Ishikawa (cell line): ENCODE data around the gene CDK6.

Experiments
- CEBPB ChIP-seq: IDR thresholded peaks from 2 replicates; pipeline ENCODE4 v1.6.1; 2012
- CREB1 ChIP-seq: IDR thresholded peaks from 2 replicates; pipeline ENCODE4 v1.6.1; 2012; ENCODE audit warnings: low read depth
- EGR1 ChIP-seq: IDR thresholded peaks from 2 replicates; pipeline ENCODE4 v1.6.1; 2012
- EP300 ChIP-seq: IDR thresholded peaks from 2 replicates; pipeline ENCODE4 v1.6.1; 2012; ENCODE audit warnings: borderline replicate concordance
- FOXM1 ChIP-seq: IDR thresholded peaks from 2 replicates; pipeline ENCODE4 v1.6.1; 2012; ENCODE audit warnings: low read depth, borderline replicate concordance
- NFIC ChIP-seq: IDR thresholded peaks from 2 replicates; pipeline ENCODE4 v1.6.1; 2012
- RAD21 ChIP-seq: IDR thresholded peaks from 2 replicates; pipeline ENCODE4 v1.6.1; 2012; ENCODE audit warnings: low read depth
- TAF1 ChIP-seq: IDR thresholded peaks from 2 replicates; pipeline ENCODE4 v1.6.1; 2012; ENCODE audit warnings: low read depth, mild to moderate bottlenecking
- TCF12 ChIP-seq: IDR thresholded peaks from 2 replicates; pipeline ENCODE4 v1.6.1; 2012; ENCODE audit warnings: low read depth
- TEAD4 ChIP-seq: IDR thresholded peaks from 2 replicates; pipeline ENCODE4 v1.6.1; 2012
- YY1 ChIP-seq: IDR thresholded peaks from 2 replicates; pipeline ENCODE4 v1.6.1; 2012; ENCODE audit warnings: low read depth
- ZBTB7A ChIP-seq: IDR thresholded peaks from 2 replicates; pipeline ENCODE4 v1.6.1; 2012; ENCODE audit warnings: low read depth
- TF ChIP-seq, protein P1 (sequence below): IDR thresholded peaks from 2 replicates; pipeline ENCODE4 v1.6.1; 2012; ENCODE audit warnings: low read depth, mild to moderate bottlenecking
- TF ChIP-seq, protein P2 (sequence below): IDR thresholded peaks from 2 replicates; pipeline ENCODE4 v1.6.1; 2012
- TF ChIP-seq, protein P3 (sequence below): IDR thresholded peaks from 2 replicates; pipeline ENCODE4 v1.6.1; 2012

The CDK6 gene

DNA sequence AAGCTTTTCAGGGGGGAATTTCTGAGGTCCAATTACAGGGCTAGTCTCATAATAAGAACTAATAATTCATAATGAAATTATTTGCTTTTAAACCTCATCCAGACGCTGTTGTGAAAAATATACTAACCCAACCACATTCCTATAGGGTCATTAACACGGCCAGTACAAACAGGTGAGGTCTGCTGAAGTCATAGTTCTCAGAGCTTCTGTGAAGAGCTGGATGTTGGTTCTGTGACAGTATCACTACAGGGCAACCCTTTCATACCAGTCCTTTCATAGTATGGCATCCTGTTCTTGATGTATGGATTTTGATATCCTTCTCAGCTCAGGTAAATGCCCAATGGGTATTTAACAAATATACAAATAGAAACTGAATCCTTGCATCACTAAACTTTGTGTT lies 183.8 kb downstream of the CDK6 start:
- no peak for TF ChIP-seq RAD21
- TF ChIP-seq, protein P1, sequence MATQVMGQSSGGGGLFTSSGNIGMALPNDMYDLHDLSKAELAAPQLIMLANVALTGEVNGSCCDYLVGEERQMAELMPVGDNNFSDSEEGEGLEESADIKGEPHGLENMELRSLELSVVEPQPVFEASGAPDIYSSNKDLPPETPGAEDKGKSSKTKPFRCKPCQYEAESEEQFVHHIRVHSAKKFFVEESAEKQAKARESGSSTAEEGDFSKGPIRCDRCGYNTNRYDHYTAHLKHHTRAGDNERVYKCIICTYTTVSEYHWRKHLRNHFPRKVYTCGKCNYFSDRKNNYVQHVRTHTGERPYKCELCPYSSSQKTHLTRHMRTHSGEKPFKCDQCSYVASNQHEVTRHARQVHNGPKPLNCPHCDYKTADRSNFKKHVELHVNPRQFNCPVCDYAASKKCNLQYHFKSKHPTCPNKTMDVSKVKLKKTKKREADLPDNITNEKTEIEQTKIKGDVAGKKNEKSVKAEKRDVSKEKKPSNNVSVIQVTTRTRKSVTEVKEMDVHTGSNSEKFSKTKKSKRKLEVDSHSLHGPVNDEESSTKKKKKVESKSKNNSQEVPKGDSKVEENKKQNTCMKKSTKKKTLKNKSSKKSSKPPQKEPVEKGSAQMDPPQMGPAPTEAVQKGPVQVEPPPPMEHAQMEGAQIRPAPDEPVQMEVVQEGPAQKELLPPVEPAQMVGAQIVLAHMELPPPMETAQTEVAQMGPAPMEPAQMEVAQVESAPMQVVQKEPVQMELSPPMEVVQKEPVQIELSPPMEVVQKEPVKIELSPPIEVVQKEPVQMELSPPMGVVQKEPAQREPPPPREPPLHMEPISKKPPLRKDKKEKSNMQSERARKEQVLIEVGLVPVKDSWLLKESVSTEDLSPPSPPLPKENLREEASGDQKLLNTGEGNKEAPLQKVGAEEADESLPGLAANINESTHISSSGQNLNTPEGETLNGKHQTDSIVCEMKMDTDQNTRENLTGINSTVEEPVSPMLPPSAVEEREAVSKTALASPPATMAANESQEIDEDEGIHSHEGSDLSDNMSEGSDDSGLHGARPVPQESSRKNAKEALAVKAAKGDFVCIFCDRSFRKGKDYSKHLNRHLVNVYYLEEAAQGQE: no peak
- no peak for TF ChIP-seq NFIC
- TF ChIP-seq, protein P2, sequence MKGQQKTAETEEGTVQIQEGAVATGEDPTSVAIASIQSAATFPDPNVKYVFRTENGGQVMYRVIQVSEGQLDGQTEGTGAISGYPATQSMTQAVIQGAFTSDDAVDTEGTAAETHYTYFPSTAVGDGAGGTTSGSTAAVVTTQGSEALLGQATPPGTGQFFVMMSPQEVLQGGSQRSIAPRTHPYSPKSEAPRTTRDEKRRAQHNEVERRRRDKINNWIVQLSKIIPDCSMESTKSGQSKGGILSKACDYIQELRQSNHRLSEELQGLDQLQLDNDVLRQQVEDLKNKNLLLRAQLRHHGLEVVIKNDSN: no peak
- TF ChIP-seq, protein P3, sequence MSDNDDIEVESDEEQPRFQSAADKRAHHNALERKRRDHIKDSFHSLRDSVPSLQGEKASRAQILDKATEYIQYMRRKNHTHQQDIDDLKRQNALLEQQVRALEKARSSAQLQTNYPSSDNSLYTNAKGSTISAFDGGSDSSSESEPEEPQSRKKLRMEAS: no peak
- TF ChIP-seq CEBPB: no peak
- TF ChIP-seq TAF1: no peak
- TF ChIP-seq EP300: no peak
- TF ChIP-seq FOXM1: no peak
- no peak for TF ChIP-seq TCF12
- no peak for TF ChIP-seq ZBTB7A
- TF ChIP-seq TEAD4: no peak
- no peak for TF ChIP-seq CREB1
- TF ChIP-seq EGR1: no peak
- no peak for TF ChIP-seq YY1

DNA sequence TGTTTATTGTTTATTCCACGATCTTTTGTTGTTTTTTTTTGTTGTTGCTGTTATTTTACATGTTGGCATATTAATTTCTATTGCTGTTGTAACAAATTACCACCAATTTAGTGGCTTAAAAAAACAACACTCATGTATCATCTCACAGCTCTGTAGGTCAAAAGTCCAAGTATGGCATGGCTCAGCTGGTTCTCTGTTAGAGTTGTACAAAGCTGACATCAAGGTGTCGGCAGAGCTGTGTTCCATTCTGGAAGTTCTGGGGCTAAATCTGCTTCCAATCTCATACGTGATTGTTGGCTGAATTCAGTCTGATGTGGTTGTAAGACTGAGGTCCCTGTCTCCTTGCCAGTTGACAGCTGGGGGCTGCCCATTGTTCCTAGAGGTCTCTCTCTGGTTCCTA lies 186.0 kb downstream of the CDK6 start:
- TF ChIP-seq FOXM1 (no peak), EGR1 (no peak)
- TF ChIP-seq, protein P1: no peak
- TF ChIP-seq, protein P2: no peak

DNA sequence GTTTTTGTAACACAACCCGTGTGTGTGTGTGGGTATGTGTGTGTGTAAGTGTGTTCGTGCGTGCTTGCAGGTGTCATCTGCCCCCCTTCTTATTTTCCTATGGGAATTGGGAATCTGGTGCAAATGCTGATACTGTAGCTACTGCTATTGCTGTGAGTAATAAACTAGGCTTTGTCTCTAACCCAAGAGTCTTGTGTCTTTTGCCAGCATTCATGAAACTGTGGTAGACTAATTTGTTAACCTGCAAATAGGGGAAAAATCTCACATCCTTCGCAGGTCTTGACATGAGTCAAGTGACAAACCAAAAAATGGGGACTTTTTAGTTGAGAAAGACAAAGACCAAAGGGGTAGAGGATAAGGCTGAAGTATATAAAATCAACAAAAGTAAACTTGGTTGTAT lies 188.3 kb downstream of the CDK6 start:
- TF ChIP-seq, protein P1: no peak
- TF ChIP-seq, protein P3: no peak
- no peak for TF ChIP-seq YY1

DNA sequence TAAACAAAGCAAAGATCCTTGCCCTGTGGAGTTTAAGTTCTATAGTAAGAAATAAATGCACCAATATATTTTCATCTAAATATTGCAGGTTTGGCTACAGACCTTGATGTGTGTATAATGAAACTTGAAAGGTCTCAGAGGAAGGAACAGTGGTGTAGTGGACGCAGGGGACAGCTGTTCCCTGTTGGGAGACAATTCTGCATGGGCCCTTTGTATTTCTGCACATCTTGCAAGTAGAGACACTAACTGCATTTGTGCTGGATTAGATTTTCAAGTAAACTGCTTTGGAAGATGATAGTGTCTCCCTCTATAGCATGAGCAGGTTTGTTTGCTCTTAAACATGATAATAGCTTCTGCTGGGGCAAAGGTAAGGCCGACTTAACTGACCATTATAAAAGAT lies 188.7 kb downstream of the CDK6 start:
- TF ChIP-seq TEAD4: no peak
- TF ChIP-seq EP300: no peak
- no peak for TF ChIP-seq CREB1
- TF ChIP-seq FOXM1: no peak
- no peak for TF ChIP-seq RAD21
- TF ChIP-seq, protein P2: no peak
- no peak for TF ChIP-seq TCF12
- no peak for TF ChIP-seq YY1
- no peak for TF ChIP-seq EGR1
- TF ChIP-seq NFIC: no peak
- TF ChIP-seq, protein P1: no peak
- TF ChIP-seq, protein P3: no peak
